ENCODE measurements around the gene EFCAB6.

DNA sequence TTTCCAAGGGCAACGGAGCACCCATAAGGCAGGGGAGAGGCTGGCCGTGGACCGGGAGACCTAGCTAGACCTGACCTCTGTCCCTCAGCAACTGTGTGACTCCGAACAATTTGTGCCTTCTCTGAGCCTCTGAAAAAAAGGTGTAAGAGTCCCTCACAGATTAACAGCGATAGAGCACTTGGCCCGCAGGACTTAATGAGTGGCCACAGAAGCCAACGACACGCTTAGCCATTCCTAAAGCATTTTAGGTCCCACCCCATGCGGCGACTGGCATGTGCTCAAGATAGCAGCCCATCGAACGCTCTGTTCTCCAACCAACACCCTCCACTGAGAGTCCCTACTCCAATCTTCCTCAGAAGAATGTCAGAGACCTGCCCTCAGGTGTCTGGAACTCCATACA, 48.7 kb upstream of the EFCAB6 start:
- TF ChIP-seq, protein P1, sequence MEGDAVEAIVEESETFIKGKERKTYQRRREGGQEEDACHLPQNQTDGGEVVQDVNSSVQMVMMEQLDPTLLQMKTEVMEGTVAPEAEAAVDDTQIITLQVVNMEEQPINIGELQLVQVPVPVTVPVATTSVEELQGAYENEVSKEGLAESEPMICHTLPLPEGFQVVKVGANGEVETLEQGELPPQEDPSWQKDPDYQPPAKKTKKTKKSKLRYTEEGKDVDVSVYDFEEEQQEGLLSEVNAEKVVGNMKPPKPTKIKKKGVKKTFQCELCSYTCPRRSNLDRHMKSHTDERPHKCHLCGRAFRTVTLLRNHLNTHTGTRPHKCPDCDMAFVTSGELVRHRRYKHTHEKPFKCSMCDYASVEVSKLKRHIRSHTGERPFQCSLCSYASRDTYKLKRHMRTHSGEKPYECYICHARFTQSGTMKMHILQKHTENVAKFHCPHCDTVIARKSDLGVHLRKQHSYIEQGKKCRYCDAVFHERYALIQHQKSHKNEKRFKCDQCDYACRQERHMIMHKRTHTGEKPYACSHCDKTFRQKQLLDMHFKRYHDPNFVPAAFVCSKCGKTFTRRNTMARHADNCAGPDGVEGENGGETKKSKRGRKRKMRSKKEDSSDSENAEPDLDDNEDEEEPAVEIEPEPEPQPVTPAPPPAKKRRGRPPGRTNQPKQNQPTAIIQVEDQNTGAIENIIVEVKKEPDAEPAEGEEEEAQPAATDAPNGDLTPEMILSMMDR (IDR thresholded peaks at IDR 0.05), result no peak
- no peak for TF ChIP-seq POLR2A (IDR thresholded peaks at IDR 0.05)

All from adrenal gland (tissue), 5 donors.